ENCODE measurements around the gene C14orf180.

DNA sequence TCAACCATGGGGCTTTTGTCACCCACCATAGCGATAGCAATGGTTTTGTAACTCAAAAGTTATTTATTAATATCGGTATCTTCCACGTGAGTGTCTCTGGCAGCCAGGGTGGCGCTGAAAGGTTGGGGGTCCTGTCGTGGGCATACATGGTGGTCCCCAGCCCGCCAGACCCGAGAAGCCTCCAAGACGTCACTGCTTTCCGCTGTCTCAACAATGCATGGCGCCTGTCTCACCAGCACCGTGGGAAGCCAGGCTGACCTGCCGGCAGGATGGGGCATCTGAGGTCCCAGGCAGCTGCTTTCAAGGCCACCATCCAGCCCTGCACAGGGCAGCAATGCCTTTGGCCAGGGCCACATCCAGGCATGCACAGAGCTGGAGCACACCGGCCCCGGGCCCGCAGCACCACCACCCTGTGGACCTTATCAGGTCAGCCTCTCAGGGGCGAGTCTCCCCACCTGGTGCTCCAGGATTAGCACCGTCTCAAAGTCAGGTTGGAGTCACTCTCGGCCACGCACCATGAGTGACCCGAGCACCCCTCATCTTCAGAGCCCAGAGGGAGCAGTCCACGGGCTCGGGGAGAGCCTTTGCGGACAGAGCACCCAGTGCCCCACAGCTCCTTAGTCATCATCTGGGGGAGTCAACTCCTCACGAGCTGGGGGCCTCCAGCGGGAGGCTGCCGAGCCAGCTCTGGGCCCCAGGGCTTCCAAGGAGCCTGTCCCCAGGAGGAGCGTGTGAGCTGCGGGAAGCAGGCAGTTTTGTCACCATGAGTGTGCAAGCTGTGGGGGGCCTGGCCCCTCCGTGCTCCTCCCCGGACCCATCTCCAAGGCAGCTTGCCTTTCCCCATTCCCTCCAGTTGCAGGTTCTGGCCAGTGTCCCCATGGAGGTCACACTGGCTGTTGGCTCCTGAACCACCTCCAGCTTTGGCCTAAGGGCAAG, 14.6 kb upstream of the C14orf180 start:
- TF ChIP-seq, protein P1, sequence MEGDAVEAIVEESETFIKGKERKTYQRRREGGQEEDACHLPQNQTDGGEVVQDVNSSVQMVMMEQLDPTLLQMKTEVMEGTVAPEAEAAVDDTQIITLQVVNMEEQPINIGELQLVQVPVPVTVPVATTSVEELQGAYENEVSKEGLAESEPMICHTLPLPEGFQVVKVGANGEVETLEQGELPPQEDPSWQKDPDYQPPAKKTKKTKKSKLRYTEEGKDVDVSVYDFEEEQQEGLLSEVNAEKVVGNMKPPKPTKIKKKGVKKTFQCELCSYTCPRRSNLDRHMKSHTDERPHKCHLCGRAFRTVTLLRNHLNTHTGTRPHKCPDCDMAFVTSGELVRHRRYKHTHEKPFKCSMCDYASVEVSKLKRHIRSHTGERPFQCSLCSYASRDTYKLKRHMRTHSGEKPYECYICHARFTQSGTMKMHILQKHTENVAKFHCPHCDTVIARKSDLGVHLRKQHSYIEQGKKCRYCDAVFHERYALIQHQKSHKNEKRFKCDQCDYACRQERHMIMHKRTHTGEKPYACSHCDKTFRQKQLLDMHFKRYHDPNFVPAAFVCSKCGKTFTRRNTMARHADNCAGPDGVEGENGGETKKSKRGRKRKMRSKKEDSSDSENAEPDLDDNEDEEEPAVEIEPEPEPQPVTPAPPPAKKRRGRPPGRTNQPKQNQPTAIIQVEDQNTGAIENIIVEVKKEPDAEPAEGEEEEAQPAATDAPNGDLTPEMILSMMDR (IDR thresholded peaks at IDR 0.05), result no peak
- TF ChIP-seq POLR2AphosphoS5 (IDR thresholded peaks at IDR 0.05) (no peak), POLR2A (IDR thresholded peaks at IDR 0.05) (no peak)

Data from prostate gland (tissue), 2 donors.